GM12864 (cell line): ENCODE results near the gene PACRG.

Experiments used
- DNase-seq: peaks from one replicate; pipeline ENCODE4 v3.0.0-alpha.2; 2011; ENCODE audit warnings: low read depth
- H3K4me3 ChIP-seq: 2 replicates; pipeline ENCODE4 v1.5.1; 2011; ENCODE audit warnings: mild to moderate bottlenecking, low read depth, low read length, control low read depth
- CTCF ChIP-seq: IDR thresholded peaks from 2 replicates; pipeline ENCODE4 v1.5.1; 2011; ENCODE audit warnings: low read depth, mild to moderate bottlenecking, moderate library complexity, low read length, control low read depth, inconsistent platforms; ENCODE audit errors: missing control alignments

PACRG gene

GRCh38 chr6:163173741-163174140, 446.0 kb downstream of the PACRG start:
- no peak overlapping the region for H3K4me3 ChIP-seq
- no peak for TF ChIP-seq CTCF
- no peak for DNase-seq

- H3K4me3 ChIP-seq: no peak overlapping the region
- DNase-seq: no peak
- TF ChIP-seq CTCF: no peak
These were observed 447.5 kb downstream of the PACRG start for GRCh38 chr6:163175301-163175700.

- TF ChIP-seq CTCF: no peak
- no peak for DNase-seq
These were observed 448.3 kb downstream of the PACRG start for GRCh38 chr6:163176097-163176496.

GRCh38 chr6:163177007-163177406, 449.2 kb downstream of the PACRG start:
- no peak for DNase-seq
- H3K4me3 ChIP-seq: no peak overlapping the region
- no peak for TF ChIP-seq CTCF

More at GRCh38 chr6:163176097-163176496, 448.3 kb downstream of the PACRG start:
- no peak overlapping the region for H3K4me3 ChIP-seq

- no peak overlapping the region for H3K4me3 ChIP-seq
- no peak for DNase-seq
- TF ChIP-seq CTCF: no peak
These were observed 450.2 kb downstream of the PACRG start for GRCh38 chr6:163177892-163178420.

- DNase-seq: no peak
- no peak overlapping the region for H3K4me3 ChIP-seq
- TF ChIP-seq CTCF: no peak
These were observed 451.3 kb downstream of the PACRG start for GRCh38 chr6:163179061-163179460.

- no peak for DNase-seq
- no peak overlapping the region for H3K4me3 ChIP-seq
- no peak for TF ChIP-seq CTCF
These were observed 451.9 kb downstream of the PACRG start for GRCh38 chr6:163179721-163180120.
